Osteoblast (primary cell): ENCODE data around the gene EFCAB9. TPM values are rescaled to one million over a fixed set of nuclear protein-coding genes. Genes with fewer than 3 reads are reported as not detected.

ENCODE experiments used
- DNase-seq: peaks from one replicate; pipeline ENCODE4 v3.0.0; 2011; ENCODE audit warnings: low spot score, mixed read lengths; ENCODE audit not compliant: insufficient read length; ENCODE audit errors: missing footprints
- H2AFZ ChIP-seq: 2 replicates; pipeline ENCODE4 v1.6.0; 2011; ENCODE audit warnings: mild to moderate bottlenecking, low read length
- H3K27ac ChIP-seq: 2 replicates; pipeline ENCODE4 v1.5.1; 2011; ENCODE audit warnings: mild to moderate bottlenecking, low read depth, low read length, moderate library complexity
- H3K27me3 ChIP-seq: 2 replicates; pipeline ENCODE4 v1.6.0; 2012; ENCODE audit warnings: mild to moderate bottlenecking, control low read depth, inconsistent platforms, low read length, moderate library complexity; ENCODE audit not compliant: insufficient read depth
- H3K36me3 ChIP-seq: 2 replicates; pipeline ENCODE4 v1.5.1; 2011; ENCODE audit warnings: mild to moderate bottlenecking, low read length, control low read depth, moderate library complexity; ENCODE audit not compliant: insufficient read depth
- H3K4me1 ChIP-seq: 2 replicates; pipeline ENCODE4 v1.5.1; 2011; ENCODE audit warnings: mild to moderate bottlenecking, low read length, control low read depth, moderate library complexity; ENCODE audit not compliant: insufficient read depth
- H3K4me2 ChIP-seq: 2 replicates; pipeline ENCODE4 v1.6.0; 2011; ENCODE audit warnings: mild to moderate bottlenecking, low read length; ENCODE audit not compliant: insufficient read depth
- H3K4me3 ChIP-seq: fragments of 200-600 bp; sonication (generic); 3 replicates; pipeline ENCODE4 v1.5.1; 2012; ENCODE audit warnings: mild to moderate bottlenecking, low read length, inconsistent platforms; ENCODE audit not compliant: insufficient read depth
- H3K79me2 ChIP-seq: 2 replicates; pipeline ENCODE4 v1.6.0; 2012; ENCODE audit warnings: mild to moderate bottlenecking, low read length, control low read depth, inconsistent platforms; ENCODE audit not compliant: insufficient read depth
- H3K9me3 ChIP-seq: 2 replicates; pipeline ENCODE4 v1.5.1; 2011; ENCODE audit warnings: low read depth, low read length, control low read depth
- H4K20me1 ChIP-seq: 2 replicates; pipeline ENCODE4 v1.6.0; 2012; ENCODE audit warnings: mild to moderate bottlenecking, low read length, control low read depth; ENCODE audit not compliant: insufficient read depth
- total RNA-seq: library from RNA; depleted of rRNA; stranded (reverse); fragments of >200 nt; gene quantifications from 2 replicates; pipeline ENCODE4 v1.2.3, GENCODE V29; 2012
- TF ChIP-seq, protein P1 (sequence below): IDR thresholded peaks from 2 replicates; pipeline ENCODE4 v1.5.1; 2011; ENCODE audit warnings: mild to moderate bottlenecking, low read depth, low read length, moderate library complexity; ENCODE audit errors: extremely low read depth

The EFCAB9 gene
- total RNA-seq, 1 donor = not detected

DNA sequence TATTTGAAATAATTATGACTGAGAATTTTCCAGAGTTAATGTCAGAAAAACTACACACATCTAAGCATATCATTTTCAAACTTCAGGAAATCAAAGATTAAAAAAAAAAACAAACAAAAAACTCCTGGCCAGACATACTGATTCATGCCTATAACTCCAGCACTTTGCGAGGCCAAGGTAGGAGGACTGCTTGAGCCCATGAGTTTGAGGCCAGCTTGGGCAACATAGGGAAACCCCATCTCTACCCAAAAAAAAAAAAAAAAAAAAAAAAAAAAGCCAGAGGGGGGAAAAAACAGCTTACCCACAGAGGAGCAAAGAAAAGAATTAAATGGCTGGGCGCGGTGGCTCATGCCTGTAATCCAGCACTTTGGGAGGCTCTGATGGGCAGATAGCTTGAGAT is 22.4 kb downstream of the EFCAB9 start:
- H3K4me3 ChIP-seq = no peak overlapping the region
- no peak overlapping the region for H3K27ac ChIP-seq
- H3K79me2 ChIP-seq = peaks cover 42% of the 10 kb centered on the region
- H3K27me3 ChIP-seq = no peaks in the 10 kb centered on the region
- peaks cover 22% of the 10 kb centered on the region for H3K36me3 ChIP-seq
- H3K9me3 ChIP-seq = no peaks in the 10 kb centered on the region
- H2AFZ ChIP-seq = no peak overlapping the region
- no peaks in the 10 kb centered on the region for H3K4me1 ChIP-seq
- no peak for DNase-seq
- TF ChIP-seq, protein P1, sequence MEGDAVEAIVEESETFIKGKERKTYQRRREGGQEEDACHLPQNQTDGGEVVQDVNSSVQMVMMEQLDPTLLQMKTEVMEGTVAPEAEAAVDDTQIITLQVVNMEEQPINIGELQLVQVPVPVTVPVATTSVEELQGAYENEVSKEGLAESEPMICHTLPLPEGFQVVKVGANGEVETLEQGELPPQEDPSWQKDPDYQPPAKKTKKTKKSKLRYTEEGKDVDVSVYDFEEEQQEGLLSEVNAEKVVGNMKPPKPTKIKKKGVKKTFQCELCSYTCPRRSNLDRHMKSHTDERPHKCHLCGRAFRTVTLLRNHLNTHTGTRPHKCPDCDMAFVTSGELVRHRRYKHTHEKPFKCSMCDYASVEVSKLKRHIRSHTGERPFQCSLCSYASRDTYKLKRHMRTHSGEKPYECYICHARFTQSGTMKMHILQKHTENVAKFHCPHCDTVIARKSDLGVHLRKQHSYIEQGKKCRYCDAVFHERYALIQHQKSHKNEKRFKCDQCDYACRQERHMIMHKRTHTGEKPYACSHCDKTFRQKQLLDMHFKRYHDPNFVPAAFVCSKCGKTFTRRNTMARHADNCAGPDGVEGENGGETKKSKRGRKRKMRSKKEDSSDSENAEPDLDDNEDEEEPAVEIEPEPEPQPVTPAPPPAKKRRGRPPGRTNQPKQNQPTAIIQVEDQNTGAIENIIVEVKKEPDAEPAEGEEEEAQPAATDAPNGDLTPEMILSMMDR = no peak
- no peak overlapping the region for H3K4me2 ChIP-seq
- peaks cover 9% of the 10 kb centered on the region for H4K20me1 ChIP-seq

DNA sequence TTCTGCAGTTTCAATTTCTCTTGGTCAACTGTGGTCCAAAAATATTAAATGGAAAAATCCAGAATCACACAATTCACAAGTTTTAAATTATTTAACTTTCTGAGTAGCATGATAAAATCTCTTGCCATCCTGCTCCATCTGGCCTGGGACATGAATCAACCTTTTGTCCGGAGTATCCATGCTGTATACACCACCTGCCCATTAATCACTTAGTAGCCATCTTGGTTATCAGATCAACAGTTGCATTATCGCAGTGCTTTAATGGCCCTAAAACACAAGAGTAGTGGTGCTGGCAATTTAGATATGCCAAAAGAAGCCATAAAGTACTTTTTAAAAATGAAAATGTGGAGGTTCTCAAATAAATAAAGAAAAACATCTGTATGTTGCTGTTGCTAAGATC is 25.3 kb downstream of the EFCAB9 start:
- Histone ChIP-seq H3K4me1 (no peaks in the 10 kb centered on the region), H2AFZ (no peak overlapping the region), H3K27me3 (no peaks in the 10 kb centered on the region), H3K4me3 (no peak overlapping the region), H4K20me1 (peaks cover 9% of the 10 kb centered on the region), H3K36me3 (peaks cover 12% of the 10 kb centered on the region), H3K27ac (no peak overlapping the region), H3K4me2 (no peak overlapping the region), H3K9me3 (no peaks in the 10 kb centered on the region), H3K79me2 (peaks cover 43% of the 10 kb centered on the region)
- TF ChIP-seq, protein P1 = no peak
- DNase-seq = no peak

DNA sequence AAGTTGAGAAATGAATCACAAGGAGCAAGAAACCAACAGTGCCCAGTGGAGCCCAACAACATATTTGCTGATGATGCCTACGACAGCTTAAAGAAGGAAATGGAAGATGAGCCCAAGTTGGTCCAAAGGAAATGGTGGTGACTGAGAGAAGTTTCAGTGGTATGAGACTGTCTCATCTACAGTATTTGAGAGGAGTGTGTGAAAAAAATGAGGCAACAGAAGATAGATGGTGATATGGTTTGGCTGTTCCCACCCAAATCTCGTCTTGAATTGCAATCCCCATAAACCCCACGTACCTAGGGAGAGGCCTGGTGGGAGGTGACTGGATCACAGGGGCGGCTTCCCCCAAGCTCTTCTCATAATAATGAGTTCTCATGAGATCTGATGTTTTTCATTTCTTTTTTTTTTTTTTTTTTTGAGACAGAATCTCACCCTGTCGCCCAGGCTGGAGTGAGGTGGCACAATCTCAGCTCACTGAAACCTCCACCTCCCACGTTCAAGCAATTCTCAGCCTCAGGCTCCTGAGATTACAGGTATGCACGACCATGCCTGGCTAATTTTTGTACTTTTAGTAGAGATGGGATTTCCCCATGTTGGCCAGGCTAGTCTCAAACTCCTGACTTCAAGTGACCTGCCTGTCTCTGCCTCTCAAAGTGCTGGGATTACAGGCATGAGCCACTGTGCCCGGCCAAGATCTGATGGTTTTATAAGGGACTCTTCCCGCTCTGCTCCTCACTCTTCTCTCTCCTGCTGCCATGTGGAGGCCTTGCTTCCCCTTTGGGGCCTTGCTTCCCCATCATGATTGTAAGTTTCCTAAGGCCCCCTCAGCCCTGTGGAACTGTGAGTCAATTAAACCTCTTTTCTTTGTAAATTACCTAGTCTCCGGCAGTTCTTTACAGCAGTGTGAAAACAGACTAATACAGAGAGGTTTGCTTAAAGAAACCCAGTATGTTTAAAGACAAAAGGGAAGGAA is 30.2 kb downstream of the EFCAB9 start:
- TF ChIP-seq, protein P1 = no peak
- no peak overlapping the region for H3K4me3 ChIP-seq
- no peak for DNase-seq
- no peaks in the 10 kb centered on the region for H3K4me1 ChIP-seq
- peaks cover 3% of the 10 kb centered on the region for H4K20me1 ChIP-seq
- H3K79me2 ChIP-seq = peaks cover 19% of the 10 kb centered on the region
- H3K27ac ChIP-seq = no peak overlapping the region
- H3K9me3 ChIP-seq = no peaks in the 10 kb centered on the region
- H3K27me3 ChIP-seq = no peaks in the 10 kb centered on the region
- peaks cover 12% of the 10 kb centered on the region for H3K36me3 ChIP-seq
- H2AFZ ChIP-seq = no peak overlapping the region
- no peak overlapping the region for H3K4me2 ChIP-seq

DNA sequence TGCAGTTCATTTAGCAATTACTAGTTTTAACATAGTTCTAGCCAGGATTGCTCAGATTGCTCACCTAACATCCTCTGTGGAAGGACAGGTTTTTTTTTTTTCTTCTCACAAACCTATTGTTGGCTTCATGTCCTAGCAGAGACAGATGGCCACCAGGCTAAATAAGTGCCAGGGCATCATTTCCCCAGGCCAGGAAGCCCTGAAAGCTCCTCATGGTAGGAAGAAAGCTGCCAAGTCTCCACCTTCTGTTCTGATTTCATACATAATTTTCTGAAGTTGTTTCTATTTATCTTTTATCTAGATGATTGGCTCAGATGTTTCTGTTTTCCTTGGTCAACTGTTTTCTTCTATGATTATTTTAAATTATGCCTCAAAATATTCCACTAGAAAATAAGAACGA is 31.0 kb downstream of the EFCAB9 start:
- no peak overlapping the region for H3K4me3 ChIP-seq
- peaks cover 3% of the 10 kb centered on the region for H4K20me1 ChIP-seq
- DNase-seq = no peak
- no peak overlapping the region for H2AFZ ChIP-seq
- no peak overlapping the region for H3K4me2 ChIP-seq
- H3K27me3 ChIP-seq = no peaks in the 10 kb centered on the region
- peaks cover 12% of the 10 kb centered on the region for H3K36me3 ChIP-seq
- TF ChIP-seq, protein P1 = no peak
- no peaks in the 10 kb centered on the region for H3K4me1 ChIP-seq
- no peak overlapping the region for H3K27ac ChIP-seq
- H3K79me2 ChIP-seq = peaks cover 14% of the 10 kb centered on the region
- H3K9me3 ChIP-seq = no peaks in the 10 kb centered on the region
